ENCODE results near the gene NFKBIE. TPM values are rescaled to one million over a fixed set of nuclear protein-coding genes. Genes with fewer than 3 reads are reported as not detected.

NFKBIE gene
- total RNA-seq, 1 experiment from 2014 or later = 7.4 TPM

DNA sequence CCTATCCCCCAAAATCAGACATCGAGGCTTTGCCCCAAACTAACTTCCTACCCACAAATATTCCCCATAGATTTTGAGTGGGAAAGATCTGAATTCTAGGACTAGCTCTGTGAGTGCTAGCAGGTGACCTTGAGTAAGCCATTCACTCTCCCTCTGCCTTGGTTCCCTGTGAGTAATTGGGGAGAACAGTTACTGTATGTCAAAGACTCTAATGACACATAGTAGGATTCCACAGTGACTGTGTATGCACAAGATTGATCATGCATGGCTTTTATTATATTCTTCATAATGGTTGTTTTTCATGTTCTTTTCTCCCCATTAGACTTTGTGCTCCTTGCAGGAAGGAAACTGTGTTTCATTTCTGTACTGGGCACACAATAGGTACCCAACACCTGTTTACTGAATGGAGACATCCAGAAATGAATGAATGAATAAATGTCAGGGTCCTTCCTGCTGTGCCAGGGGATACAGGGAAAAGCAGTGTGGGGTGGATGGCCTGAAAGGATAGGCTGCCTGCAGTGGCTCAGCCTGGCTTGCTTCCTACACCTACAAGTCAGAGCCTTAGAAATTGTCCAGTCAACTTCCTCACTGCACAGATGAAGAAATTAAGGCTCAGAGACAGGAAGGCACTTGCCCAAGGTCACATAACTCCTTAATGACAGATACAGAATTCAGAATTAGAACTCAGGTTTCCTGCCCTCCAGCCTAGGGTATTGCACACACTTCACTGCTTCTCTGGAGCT is 4.0 kb upstream of the NFKBIE start:
- peaks cover 33% of the 10 kb centered on the region for H3K27me3 ChIP-seq (ENCODE audit: low read length)
- no peaks in the 10 kb centered on the region for H3K9me2 ChIP-seq (replicated peaks; ENCODE audit: low read length)
- no TSS peak for BruUV-seq (replicated peaks)
- ChIA-PET POLR2A (ENCODE audit: unreplicated experiment) (no interaction called here), CTCF (no interaction called here)
- no peaks in the 10 kb centered on the region for H3K36me3 ChIP-seq (ENCODE audit: low read depth, low read length)
- no peaks in the 10 kb centered on the region for H3K9me3 ChIP-seq (ENCODE audit: low read length)
- peaks cover 4% of the 10 kb centered on the region for H3K4me1 ChIP-seq (ENCODE audit: insufficient read depth, low read length)
- ATAC-seq = no peak
- intact Hi-C loops (cut with micrococcal nuclease) = loop anchor here (5.0 kb wide), 1 partner anchor 33 kb away; no protein-coding TSS in a partner anchor
- no peaks in the 10 kb centered on the region for H3F3A ChIP-seq (ENCODE audit: low read length, unreplicated experiment)
- H3K4me3 ChIP-seq (ENCODE audit: low read length) = no peak overlapping the region
- H3K9ac ChIP-seq (ENCODE audit: low read length) = no peak overlapping the region
- peaks cover 6% of the 10 kb centered on the region for H3K79me2 ChIP-seq (ENCODE audit: low read length)
- no peak overlapping the region for H2AFZ ChIP-seq (ENCODE audit: low read length)
- TF ChIP-seq EZH2 (IDR thresholded peaks at IDR 0.05; ENCODE audit: low read length, unreplicated experiment) = no peak
- TF ChIP-seq EZH2phosphoT487 (IDR thresholded peaks at IDR 0.05; ENCODE audit: borderline replicate concordance, low read length) = no peak
- TF ChIP-seq, protein P1, sequence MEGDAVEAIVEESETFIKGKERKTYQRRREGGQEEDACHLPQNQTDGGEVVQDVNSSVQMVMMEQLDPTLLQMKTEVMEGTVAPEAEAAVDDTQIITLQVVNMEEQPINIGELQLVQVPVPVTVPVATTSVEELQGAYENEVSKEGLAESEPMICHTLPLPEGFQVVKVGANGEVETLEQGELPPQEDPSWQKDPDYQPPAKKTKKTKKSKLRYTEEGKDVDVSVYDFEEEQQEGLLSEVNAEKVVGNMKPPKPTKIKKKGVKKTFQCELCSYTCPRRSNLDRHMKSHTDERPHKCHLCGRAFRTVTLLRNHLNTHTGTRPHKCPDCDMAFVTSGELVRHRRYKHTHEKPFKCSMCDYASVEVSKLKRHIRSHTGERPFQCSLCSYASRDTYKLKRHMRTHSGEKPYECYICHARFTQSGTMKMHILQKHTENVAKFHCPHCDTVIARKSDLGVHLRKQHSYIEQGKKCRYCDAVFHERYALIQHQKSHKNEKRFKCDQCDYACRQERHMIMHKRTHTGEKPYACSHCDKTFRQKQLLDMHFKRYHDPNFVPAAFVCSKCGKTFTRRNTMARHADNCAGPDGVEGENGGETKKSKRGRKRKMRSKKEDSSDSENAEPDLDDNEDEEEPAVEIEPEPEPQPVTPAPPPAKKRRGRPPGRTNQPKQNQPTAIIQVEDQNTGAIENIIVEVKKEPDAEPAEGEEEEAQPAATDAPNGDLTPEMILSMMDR (conservative IDR thresholded peaks at IDR 0.05; ENCODE audit: low read depth, low read length) = no peak
- H4K20me1 ChIP-seq (ENCODE audit: low read length) = no peaks in the 10 kb centered on the region
- DNase-seq = no peak
- no peak overlapping the region for H3K4me2 ChIP-seq (ENCODE audit: low read length)
- no peak overlapping the region for H3K27ac ChIP-seq (ENCODE audit: low read length)

DNA sequence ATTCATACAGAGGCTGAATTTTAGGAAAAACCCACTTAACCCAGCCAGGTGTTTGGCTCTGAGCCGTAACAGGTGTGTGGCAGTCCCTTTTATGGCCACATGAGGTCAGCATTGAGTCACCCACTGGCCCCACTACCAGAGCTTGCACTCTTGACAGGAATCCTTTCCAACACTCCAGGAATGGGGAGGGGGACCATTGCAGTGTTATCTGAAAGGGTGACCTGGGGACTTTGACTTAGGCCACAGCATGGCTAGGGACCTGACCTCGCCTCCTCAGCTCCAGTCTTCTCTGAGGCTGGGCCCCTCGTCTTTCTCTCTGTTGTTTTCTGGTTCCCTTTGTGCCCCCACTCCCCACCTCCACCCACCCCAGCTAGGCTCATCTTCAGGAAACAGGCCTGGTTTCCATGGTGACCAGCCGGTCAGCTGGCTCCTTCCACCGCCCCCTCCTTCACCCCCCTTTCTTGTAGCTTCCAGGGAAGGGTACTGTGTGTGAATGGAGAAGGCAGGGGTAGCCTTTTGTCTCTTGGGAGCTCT is 2.8 kb upstream of the NFKBIE start:
- Histone ChIP-seq H3K27me3 (ENCODE audit: low read length) (peaks cover 33% of the 10 kb centered on the region), H3K4me3 (ENCODE audit: low read length) (no peak overlapping the region), H3K9ac (ENCODE audit: low read length) (no peak overlapping the region), H3K27ac (ENCODE audit: low read length) (no peak overlapping the region), H3F3A (ENCODE audit: low read length, unreplicated experiment) (no peaks in the 10 kb centered on the region), H2AFZ (ENCODE audit: low read length) (no peak overlapping the region), H3K9me3 (ENCODE audit: low read length) (no peaks in the 10 kb centered on the region), H3K79me2 (ENCODE audit: low read length) (peaks cover 17% of the 10 kb centered on the region), H3K4me2 (ENCODE audit: low read length) (no peak overlapping the region), H3K36me3 (ENCODE audit: low read depth, low read length) (no peaks in the 10 kb centered on the region), H3K9me2 (replicated peaks; ENCODE audit: low read length) (no peaks in the 10 kb centered on the region), H3K4me1 (ENCODE audit: insufficient read depth, low read length) (peaks cover 16% of the 10 kb centered on the region), H4K20me1 (ENCODE audit: low read length) (no peaks in the 10 kb centered on the region)
- ChIA-PET POLR2A (ENCODE audit: unreplicated experiment) (interaction anchor here (0.6 kb wide), 1 partner anchor 45 kb away, joined by 5 read pairs; the partner anchor contains the start of gene SLC29A1), CTCF (interaction anchor here (0.6 to 1.9 kb wide), 3 partner anchors 45 to 169 kb away, joined by 3 to 7 read pairs (median 4); partner anchors contain the start of gene AARS2)
- intact Hi-C loops (cut with micrococcal nuclease) = loop anchor here (1.0 to 5.0 kb wide), 2 partner anchors 34 to 70 kb away; no protein-coding TSS in a partner anchor
- TF ChIP-seq EZH2 (IDR thresholded peaks at IDR 0.05; ENCODE audit: low read length, unreplicated experiment) = no peak
- TF ChIP-seq, protein P1 (conservative IDR thresholded peaks at IDR 0.05; ENCODE audit: low read depth, low read length) = peak; percentile 95
- TF ChIP-seq EZH2phosphoT487 (IDR thresholded peaks at IDR 0.05; ENCODE audit: borderline replicate concordance, low read length) = no peak
- DNase-seq (peak; percentile 76), ATAC-seq (no peak)
- BruUV-seq (replicated peaks) = no TSS peak
